IPS DF 4.7 (cell line): ENCODE results near the gene DDX59.
A peak's percentile ranks its signal among the peaks of the same experiment; 100 is the strongest.

ENCODE experiments used
- DNase-seq: peaks from one replicate; pipeline ENCODE4 v3.0.0-alpha.2; 2013; ENCODE audit warnings: low spot score; ENCODE audit errors: extremely low read depth

DDX59 gene

GRCh38 chr1:200669314-200670241 is at the start of gene DDX59:
Gene DDX59, minus strand, starts transcription at chr1:200669907. Its CDS starts 3,167 bp downstream, at chr1:200666740.
- DNase-seq = peak; percentile 76

GRCh38 chr1:200714504-200715187 is 44.9 kb upstream of the DDX59 start:
- DNase-seq = no peak

- DNase-seq = no peak
Observed at GRCh38 chr1:200710166-200710565, 40.5 kb upstream of the DDX59 start.

- no peak for DNase-seq
Observed at GRCh38 chr1:200708769-200709168, 39.1 kb upstream of the DDX59 start.

- no peak for DNase-seq
Observed at GRCh38 chr1:200708161-200708560, 38.5 kb upstream of the DDX59 start.

- DNase-seq = no peak
Observed at GRCh38 chr1:200707116-200707515, 37.4 kb upstream of the DDX59 start.

- no peak for DNase-seq
Observed at GRCh38 chr1:200706111-200706814, 36.6 kb upstream of the DDX59 start.

GRCh38 chr1:200704986-200705500 is 35.3 kb upstream of the DDX59 start:
- no peak for DNase-seq

GRCh38 chr1:200699871-200700270 is 30.2 kb upstream of the DDX59 start:
- peak; percentile 38 for DNase-seq

GRCh38 chr1:200694738-200695137 is 25.0 kb upstream of the DDX59 start:
- no peak for DNase-seq

GRCh38 chr1:200693327-200693726 is 23.6 kb upstream of the DDX59 start:
- DNase-seq = no peak

- no peak for DNase-seq
Observed at GRCh38 chr1:200692316-200692715, 22.6 kb upstream of the DDX59 start.

- no peak for DNase-seq
Observed at GRCh38 chr1:200686620-200687019, 16.9 kb upstream of the DDX59 start.

GRCh38 chr1:200684015-200684414 is 14.3 kb upstream of the DDX59 start:
- no peak for DNase-seq

- no peak for DNase-seq
Observed at GRCh38 chr1:200683298-200683697, 13.6 kb upstream of the DDX59 start.

GRCh38 chr1:200681231-200681630 is 11.5 kb upstream of the DDX59 start:
- no peak for DNase-seq

GRCh38 chr1:200676829-200677228 is 7.1 kb upstream of the DDX59 start:
- no peak for DNase-seq

- no peak for DNase-seq
Observed at GRCh38 chr1:200675588-200675852, 5.8 kb upstream of the DDX59 start.

GRCh38 chr1:200674838-200675587 is 5.3 kb upstream of the DDX59 start:
- DNase-seq = no peak

GRCh38 chr1:200673952-200674823 is 4.5 kb upstream of the DDX59 start:
- no peak for DNase-seq
